Right lobe of liver (tissue), 6 donors: ENCODE measurements around the gene ZNF785. TPM values are rescaled to one million over a fixed set of nuclear protein-coding genes. Genes with fewer than 3 reads are reported as not detected.

ENCODE experiments used
- ATAC-seq, 4 donors: fragments of 200-7000 bp; cut with Tn5 transposase; one replicate each; pipeline ENCODE4 v1.9.1; 2020; ENCODE audit warnings: mild to moderate bottlenecking in 4 of 4, moderate library complexity in 4 of 4
- DNase-seq, 3 donors: peaks; one replicate each; pipeline ENCODE4 v3.0.0-alpha.2; 2020
- H3K27ac ChIP-seq, 3 donors: fragments of 200-600 bp; one replicate each; pipeline ENCODE4 v1.8.0; 2022
- H3K27me3 ChIP-seq, 2 donors: fragments of 200-600 bp; one replicate each; pipeline ENCODE4 v1.8.0; 2022
- H3K36me3 ChIP-seq, 4 donors: fragments of 200-600 bp; sonication (generic) in 1 of 4; one replicate each; pipeline versions ENCODE4 v1.5.1 to v1.8.0; 2017 to 2022; ENCODE audit warnings: control low read depth in 1 of 4
- H3K4me1 ChIP-seq, 4 donors: fragments of 200-600 bp; sonication (generic) in 1 of 4; one replicate each; pipeline versions ENCODE4 v1.5.1 to v1.8.0; 2017 to 2022; ENCODE audit warnings: control low read depth in 1 of 4
- H3K4me3 ChIP-seq, 3 donors: fragments of 200-600 bp; one replicate each; pipeline ENCODE4 v1.8.0; 2022
- H3K9me3 ChIP-seq, 4 donors: fragments of 200-600 bp; sonication (generic) in 1 of 4; one replicate each; pipeline versions ENCODE4 v1.5.1 to v1.8.0; 2017 to 2022; ENCODE audit warnings: control low read depth in 1 of 4
- CTCF ChIP-seq, 4 donors: fragments of 200-600 bp in 3 of 4; fragments of 450-650 bp in 1 of 4; IDR thresholded peaks; one replicate each; pipeline versions ENCODE4 v1.5.1 to v1.8.0; 2016 to 2022; ENCODE audit warnings: antibody characterized with exemption in 4 of 4, mild to moderate bottlenecking in 2 of 4
- POLR2A ChIP-seq: fragments of 450-650 bp; IDR thresholded peaks from one replicate; pipeline ENCODE4 v1.6.1; 2017; ENCODE audit warnings: antibody characterized with exemption, mild to moderate bottlenecking
- WGBS: methylation state at CpG from one replicate; pipeline ENCODE4 v1.1.6; 2018; ENCODE audit warnings: low coverage, low lambda C conversion rate; ENCODE audit not compliant: insufficient coverage; ENCODE audit errors: missing lambda C conversion rate; 5-methylcytosine and 5-hydroxymethylcytosine counted together
- intact Hi-C, 2 donors: fragments of 100-400 bp; cut with DNase I; formaldehyde crosslinking; loops; one replicate each; pipeline versions ENCODE4 v1.11.2 to v1.14.1; 2022
- total RNA-seq, 6 experiments: library from RNA; depleted of rRNA in 2 of 6; stranded (reverse); fragments of >200 nt in 2 of 6; fragmentation: NEBNext Ultra II Directional in 3 of 6; extraction: Animal tissue kit (Norgen Biotek cat#: 25700) in 3 of 6; gene quantifications; one replicate each; pipeline versions ENCODE4 v1.1.0 to v1.2.4, GENCODE V29; 2016 to 2023
- donor health status: DM: no; HTN: yes; CAD: no.
- donor health status: DM: no; HTN: no; CAD: no.
- donor health status: DM: no; HTN: no; CAD: no.
- donor health status: DM: no; HTN: yes; CAD: no.
- donor health status: DM: no; HTN: yes; CAD: no.

ZNF785 gene
- total RNA-seq, 6 experiments from 2014 or later: 2.4 to 6.5 (median 5.6) TPM

DNA sequence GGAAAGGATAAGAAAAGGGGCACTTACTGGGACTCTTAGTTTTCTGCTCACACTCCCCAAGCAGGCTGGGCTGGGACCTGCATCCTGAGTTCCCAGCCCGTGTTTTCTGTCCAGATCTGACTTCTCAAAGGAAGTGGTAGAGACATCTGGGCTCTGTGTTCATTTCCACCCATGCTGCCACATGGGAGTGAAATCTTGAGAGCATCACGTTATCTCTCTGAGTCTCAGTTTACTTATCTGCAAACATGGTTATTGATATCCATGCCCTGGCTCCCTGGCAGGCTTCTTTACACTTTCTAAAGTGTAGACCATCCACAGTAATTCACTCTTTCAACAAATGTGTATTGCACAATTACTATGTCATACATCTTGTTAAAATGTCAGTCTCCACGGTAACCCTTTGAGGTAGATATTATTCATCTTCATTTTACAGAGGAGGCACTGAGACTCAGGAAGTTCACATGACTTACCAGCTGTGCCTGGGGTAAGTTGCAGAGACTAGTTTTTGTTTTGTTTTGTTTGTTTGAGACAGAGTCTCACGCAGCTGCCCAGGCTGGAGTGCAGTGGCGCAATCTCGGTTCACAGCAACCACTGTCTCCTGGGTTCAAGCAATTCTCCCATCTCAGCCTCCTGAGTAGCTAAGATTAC is 17.4 kb downstream of the ZNF785 start:
- DNase-seq: no peak
- TF ChIP-seq CTCF (IDR thresholded peaks at IDR 0.05) (no peak), POLR2A (no peak)
- Histone ChIP-seq H3K27me3 (no peaks in the 10 kb centered on the region), H3K36me3 (no peaks in the 10 kb centered on the region), H3K4me3 (no peak overlapping the region), H3K4me1 (peaks cover 0 to 12% (median under 1%) of the 10 kb centered on the region in 4 donors), H3K27ac (no peak overlapping the region), H3K9me3 (no peaks in the 10 kb centered on the region)
- ATAC-seq: no peak
- intact Hi-C loops: no loop called here
- WGBS: 28% methylated on average over 3 of the region's 6 CpGs

DNA sequence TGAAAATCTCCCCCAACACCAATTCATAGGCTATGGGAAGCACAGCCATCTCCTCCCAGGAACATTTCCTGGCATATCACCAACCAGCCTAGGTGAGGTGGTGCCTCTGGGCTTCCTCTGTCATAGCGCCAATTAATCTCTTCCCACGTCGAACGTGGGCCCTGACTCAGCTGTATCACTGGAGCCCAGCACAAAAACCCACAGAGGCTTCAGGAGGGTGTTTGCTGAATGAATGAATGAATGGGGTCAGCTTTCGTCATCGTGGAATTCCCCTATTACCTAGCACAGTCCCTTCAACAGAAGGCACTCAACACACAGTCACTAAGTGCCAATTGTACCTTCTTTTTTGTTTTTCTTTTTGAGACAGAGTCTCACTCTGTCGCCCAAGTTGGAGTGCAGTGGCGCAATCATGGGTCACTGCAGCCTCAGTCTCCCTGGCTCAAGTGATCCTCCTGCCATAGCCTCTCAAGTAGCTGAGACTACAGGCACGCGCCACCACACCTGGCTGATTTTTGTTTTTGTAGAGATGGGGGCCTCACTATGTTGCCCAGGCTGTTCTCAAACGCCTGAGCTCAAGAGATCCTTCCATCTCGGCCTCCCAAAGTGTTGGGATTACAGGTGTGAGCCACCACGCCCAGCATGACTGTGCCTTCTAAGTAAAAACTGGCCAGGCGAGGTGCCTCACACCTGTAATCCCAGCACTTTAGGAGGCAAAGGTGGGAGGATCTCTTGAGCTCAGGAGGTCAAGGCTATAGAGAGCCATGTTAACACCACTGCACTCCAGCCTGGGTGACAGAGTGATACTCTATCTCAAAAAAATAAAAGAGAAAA is 18.1 kb downstream of the ZNF785 start:
- no peaks in the 10 kb centered on the region for H3K36me3 ChIP-seq
- 29% methylated on average over 6 of the region's 14 CpGs for WGBS
- H3K27ac ChIP-seq: no peak overlapping the region
- no peak overlapping the region for H3K4me3 ChIP-seq
- DNase-seq (no peak), ATAC-seq (peak in 1 of 4 donors; percentile 43)
- H3K4me1 ChIP-seq: peaks cover 0 to 9% (median under 1%) of the 10 kb centered on the region in 4 donors
- no peaks in the 10 kb centered on the region for H3K27me3 ChIP-seq
- TF ChIP-seq POLR2A (no peak), CTCF (IDR thresholded peaks at IDR 0.05) (no peak)
- intact Hi-C loops: no loop called here
- H3K9me3 ChIP-seq: no peaks in the 10 kb centered on the region

GRCh38 chr16:30566531-30566930 is 19.0 kb downstream of the ZNF785 start:
- Histone ChIP-seq H3K4me3 (no peak overlapping the region), H3K27ac (no peak overlapping the region), H3K36me3 (no peaks in the 10 kb centered on the region), H3K4me1 (peaks cover 0 to 6% (median under 1%) of the 10 kb centered on the region in 4 donors), H3K9me3 (no peaks in the 10 kb centered on the region), H3K27me3 (no peaks in the 10 kb centered on the region)
- 88% methylated on average over 4 of the region's 4 CpGs for WGBS
- DNase-seq (no peak), ATAC-seq (no peak)
- TF ChIP-seq CTCF (IDR thresholded peaks at IDR 0.05): no peak
- no peak for TF ChIP-seq POLR2A
- intact Hi-C loops: no loop called here

GRCh38 chr16:30565984-30566383 is 19.5 kb downstream of the ZNF785 start:
- DNase-seq: no peak
- H3K27me3 ChIP-seq: no peaks in the 10 kb centered on the region
- WGBS: 78% methylated on average over 7 of the region's 8 CpGs
- H3K36me3 ChIP-seq: no peaks in the 10 kb centered on the region
- H3K9me3 ChIP-seq: no peaks in the 10 kb centered on the region
- no peak for ATAC-seq
- TF ChIP-seq POLR2A (no peak), CTCF (IDR thresholded peaks at IDR 0.05) (no peak)
- peaks cover 0 to 6% (median under 1%) of the 10 kb centered on the region in 4 donors for H3K4me1 ChIP-seq
- intact Hi-C loops: no loop called here
- H3K27ac ChIP-seq: no peak overlapping the region
- H3K4me3 ChIP-seq: no peak overlapping the region
